Inflammatory macrophage treated with lipopolysaccharide for 4 hours (primary cell): ENCODE measurements around the gene CPPED1.

ENCODE experiments used
- DNase-seq: peaks from one replicate; pipeline ENCODE4 v3.0.0-alpha.2; 2020

The CPPED1 gene

DNA sequence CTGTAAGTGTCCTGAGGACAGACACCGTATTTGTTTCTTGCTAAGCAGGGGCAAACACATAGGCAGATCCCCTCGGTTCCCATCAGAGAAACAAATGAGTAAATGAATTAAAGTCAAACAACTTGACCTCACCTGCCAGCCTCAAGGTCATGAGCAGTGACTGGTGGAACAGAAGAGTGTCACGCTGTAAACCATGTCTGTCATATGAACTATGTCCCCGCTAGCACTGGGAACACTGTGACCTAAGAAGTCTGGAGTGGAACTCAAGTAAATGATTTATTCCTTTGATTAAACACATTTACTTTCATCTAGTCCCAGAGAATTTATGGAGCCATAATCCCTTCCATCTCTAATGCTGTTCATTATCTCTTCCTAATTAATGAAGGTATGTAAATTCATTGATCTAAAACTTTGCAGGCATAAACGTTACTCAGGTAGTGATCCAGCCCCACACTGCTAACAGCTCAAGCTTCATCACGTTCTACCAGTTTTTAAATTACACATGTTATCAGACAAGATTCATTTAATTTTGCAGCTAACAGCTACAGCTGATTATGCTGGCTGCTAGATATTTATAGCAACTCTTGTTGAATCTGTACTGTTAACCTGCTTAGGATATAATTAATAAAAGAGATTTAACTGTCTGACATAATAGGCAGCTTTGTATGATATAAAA is 38.7 kb downstream of the CPPED1 start:
- no peak for DNase-seq

- no peak for DNase-seq
Observed at GRCh38 chr16:12763517-12763916, 40.2 kb downstream of the CPPED1 start.

DNA sequence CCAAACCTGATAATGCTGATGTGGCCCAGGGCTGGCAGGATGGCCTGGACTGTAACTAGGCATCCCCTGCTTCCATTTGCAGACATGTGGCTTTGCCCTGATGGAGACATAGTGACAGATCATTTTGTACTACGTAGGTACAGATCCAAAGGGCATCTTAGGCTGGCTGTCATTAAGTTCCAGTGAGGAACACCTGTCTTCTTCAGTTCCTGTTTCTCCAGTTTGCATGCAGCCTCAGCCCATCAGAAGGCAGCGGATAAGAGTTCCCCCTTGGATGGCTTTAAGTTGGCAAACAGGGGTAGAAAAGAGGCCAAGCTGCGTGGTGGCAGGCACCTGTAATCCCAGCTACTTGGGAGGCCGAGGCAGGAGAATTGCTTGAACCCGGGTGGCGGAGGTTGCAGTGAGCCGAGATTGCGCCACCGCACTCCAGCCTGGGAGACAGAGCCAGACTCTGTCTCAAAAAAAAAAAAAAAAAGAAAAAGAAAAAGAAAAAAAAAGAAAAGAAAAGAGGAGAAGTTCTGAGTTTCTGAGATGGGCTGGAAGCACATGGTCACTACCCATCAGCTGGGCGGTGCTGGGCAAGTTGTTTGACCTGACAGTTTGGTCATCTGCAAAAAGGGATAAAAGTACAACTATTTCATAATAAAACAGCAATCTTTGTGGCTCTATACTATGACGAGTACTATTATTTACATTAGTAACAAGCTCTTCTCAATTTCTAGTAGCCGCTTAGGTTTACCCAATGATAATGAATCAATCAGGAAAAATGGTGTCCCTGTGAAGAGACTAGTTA is 42.7 kb downstream of the CPPED1 start:
- DNase-seq = no peak

DNA sequence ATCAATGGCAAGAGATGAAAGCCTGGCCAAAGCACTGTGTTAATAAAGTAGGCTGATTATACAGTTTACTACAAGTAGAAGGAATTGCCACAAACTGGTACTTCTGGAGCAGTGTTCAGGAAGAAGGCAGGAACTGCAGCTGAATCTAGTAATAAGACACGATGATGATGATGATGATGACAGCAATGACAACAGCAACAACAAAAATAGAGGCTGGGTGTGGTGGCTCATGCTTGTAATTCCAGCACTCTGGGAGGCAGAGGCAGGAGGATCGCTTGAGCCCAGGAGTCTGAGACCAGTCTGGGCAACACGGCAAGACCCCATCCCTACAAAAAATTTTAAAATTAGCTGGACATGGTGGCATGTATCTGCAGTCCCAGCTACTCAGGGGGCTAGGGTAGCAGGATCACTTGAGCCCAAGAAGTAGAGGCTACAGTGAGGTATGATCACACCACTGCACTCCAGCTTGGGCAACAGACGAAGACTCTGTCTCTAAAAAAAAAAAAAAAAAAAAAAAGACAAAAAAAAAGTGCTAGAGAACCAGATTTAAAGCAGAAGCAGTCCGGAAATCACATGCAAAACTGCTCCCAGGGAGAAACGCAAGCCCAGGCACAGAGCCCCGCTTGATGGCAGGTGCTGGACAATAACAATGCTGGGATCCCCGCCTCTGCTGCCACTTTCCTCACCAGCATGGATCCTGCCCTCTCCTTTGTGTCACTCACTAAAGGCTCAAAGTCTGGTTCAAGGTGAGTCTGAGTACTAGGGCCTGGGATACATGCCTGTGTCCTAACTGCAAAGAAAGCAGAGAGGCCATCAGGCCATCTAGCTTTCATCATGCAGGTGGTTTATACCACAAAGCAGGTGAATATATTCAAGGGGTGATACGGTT is 44.8 kb downstream of the CPPED1 start:
- no peak for DNase-seq

DNA sequence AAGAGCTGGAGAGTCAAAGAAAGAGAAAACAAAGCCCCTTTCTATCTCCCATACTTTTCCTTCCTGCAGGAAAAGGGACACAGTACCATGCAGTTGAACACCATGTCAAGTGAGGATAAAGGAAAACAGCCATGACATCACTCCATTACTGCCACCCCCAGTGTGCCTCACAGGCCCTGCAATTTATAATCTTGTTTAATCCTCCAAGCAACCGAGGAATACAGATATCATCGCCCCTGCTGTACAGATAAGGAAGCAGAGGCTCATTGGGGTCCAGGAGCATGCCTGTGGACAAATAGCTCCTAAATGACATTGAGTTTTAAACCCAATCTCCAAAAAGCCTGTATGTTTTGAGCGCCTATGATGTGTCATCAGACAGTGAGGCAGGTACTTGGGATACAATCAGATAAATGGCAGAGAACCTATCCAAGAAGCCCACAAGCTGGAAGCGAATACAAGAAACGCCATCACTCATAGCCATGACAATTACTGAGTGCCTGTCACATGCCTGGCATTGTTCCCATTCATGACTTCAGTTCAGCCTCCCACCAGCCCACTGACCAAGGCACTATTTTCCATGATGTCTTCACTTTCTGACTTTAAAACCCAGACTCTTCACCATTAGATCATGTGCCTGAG is 45.5 kb downstream of the CPPED1 start:
- peak; percentile 65 for DNase-seq

DNA sequence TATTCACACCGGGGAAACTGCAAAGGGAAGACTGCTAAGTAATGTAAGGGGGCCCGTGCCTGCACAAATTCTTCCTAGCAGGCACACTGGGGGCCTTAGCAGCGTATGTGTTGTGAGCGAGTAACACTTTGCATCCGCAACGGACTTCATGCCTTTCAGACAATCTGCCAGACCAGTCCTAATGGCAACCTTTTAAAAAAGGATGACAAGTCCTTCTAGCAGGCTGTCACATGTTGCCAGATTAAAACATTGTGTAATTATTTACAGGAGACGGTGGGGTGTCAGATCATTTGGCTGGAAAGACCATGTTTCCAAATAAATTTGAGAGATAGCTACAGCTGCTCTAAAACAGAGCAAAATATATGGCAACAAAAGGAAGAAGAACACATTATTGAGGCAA is 46.1 kb downstream of the CPPED1 start:
- no peak for DNase-seq

DNA sequence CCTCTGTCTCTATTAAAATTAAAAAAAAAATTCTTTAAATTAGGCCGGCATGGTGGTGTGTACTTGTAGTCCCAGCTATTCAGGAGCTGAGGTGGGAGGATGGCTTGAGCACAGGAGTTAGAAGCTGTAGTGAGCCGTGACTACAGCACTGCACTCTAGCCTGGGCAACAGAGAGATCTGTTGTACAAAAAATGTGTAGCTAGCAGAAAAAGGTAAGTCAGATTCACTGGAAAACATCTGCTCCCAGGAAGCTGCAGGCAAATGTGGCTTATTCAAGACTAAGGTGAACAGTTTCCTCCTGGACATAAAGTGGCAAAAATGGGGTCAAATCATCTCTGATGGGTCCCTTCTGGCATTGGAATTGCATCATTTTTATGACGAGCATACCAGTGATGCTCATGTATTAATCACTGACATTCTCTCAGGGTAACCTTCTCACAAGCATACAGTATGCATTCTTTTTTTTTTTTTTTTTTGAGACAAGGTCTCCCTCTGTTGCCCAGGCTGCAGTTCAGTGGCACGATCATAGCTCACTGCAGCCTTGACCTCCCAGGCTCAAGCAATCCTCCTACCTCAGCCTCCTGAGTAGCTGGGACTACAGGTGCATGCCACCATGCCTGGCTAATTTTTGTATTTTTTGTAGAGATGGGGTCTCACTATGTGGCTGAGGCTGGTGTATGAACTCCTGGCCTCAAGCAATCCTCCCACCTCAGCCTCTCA is 48.7 kb downstream of the CPPED1 start:
- no peak for DNase-seq

- DNase-seq = no peak
Observed at GRCh38 chr16:12753203-12754023, 50.3 kb downstream of the CPPED1 start.

DNA sequence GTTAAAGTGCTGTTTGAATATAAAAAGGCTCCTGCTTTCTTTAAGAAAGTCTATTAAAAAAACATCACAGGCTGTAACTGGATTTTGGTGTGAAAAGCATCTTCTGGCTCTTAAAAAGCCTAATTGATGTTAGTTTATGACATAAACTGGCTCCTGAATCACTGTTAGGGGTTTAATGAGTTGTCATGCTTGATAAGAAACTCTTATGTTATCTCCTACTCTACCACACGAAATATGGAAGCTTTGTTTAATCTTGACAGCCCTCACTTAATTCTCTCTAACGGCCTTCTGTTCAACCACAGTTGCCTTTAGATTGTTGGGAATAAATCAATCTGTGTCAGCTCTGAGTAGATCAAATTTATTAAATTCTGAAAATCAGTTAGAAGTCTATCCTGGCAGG is 51.5 kb downstream of the CPPED1 start:
- DNase-seq = no peak

GRCh38 chr16:12750554-12750918 is 53.2 kb downstream of the CPPED1 start:
- DNase-seq = no peak

DNA sequence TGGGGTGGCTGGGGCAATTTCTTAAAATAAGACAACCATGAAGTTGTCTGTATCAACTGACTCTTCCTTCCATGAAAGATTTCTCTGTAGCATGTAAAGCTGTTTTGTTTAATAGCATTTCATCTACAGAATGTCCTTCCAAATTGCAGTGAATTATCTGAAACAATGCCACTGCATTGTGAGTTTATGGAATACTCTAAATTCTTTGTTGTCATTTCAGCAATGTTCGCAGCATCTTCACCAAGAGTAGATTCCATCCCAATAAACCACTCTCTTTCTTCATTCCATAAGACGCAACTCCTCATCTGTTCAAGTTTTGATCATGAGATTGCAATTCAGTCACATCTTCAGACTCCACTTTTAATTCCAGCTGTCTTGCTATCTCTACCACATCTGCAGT is 54.6 kb downstream of the CPPED1 start:
- no peak for DNase-seq

GRCh38 chr16:12747827-12748226 is 55.9 kb downstream of the CPPED1 start:
- no peak for DNase-seq

- no peak for DNase-seq
Observed at GRCh38 chr16:12747261-12747660, 56.4 kb downstream of the CPPED1 start.

DNA sequence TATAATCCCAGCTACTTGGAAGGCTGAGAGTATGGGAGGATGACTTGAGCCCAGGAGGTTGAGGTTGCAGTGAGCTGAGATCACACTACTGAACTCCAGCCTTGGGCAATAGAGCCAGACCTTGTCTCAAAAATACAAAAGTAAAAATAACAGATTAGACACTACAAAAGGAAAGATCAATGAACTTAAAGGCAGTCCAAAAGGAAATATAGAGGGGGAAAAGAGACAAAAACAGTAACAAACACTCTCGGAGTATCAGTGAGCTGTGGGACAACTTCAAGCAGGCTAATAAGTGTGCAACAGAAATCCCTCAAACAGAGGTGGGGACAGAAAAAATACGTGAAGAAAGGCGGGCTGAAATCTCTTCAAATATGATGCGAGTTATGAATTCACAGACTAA is 58.8 kb downstream of the CPPED1 start:
- DNase-seq = no peak

GRCh38 chr16:12742741-12743140 is 60.9 kb downstream of the CPPED1 start:
- peak; percentile 65 for DNase-seq

GRCh38 chr16:12740986-12741610 is 62.6 kb downstream of the CPPED1 start:
- no peak for DNase-seq

DNA sequence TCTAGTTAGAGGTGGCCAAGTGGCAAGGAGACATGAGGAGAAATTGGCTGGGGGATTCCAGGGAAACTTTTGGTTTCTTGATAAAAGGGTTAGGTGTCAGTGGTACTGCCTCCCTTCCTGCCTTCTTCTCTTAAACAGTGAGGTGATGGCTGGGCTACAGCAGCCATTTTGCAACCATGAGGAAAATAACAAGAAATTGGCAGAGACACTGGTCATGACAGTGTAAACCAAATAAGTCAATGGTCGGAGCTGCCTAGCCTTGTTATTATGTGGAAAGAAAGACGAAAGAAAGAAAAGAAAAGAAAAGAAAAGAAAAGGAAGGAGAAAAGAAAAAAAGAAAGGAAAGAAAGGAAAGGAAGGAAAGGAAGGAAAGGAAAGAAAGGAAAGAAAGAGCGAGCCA is 63.9 kb downstream of the CPPED1 start:
- no peak for DNase-seq

GRCh38 chr16:12737563-12737962 is 66.1 kb downstream of the CPPED1 start:
- DNase-seq = no peak

DNA sequence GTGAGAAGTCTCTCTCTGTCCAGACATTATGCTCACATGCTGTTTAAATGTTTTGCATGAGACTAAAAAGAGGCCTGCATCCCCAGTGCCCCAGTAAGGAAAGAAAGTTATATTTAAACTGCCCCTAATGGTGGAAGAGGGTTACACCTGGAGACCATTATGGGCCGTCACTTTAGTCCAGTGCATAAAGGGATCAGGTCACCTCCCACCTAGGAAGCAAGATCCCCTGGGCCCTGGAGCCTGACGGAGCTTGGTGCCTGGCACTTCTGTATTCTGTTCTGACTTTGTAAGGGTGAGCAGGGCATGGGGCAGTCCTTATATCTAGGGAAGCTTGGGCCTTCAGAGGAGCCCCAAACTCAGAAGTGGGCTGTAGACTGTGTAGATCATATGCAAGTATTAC is 67.9 kb downstream of the CPPED1 start:
- no peak for DNase-seq

DNA sequence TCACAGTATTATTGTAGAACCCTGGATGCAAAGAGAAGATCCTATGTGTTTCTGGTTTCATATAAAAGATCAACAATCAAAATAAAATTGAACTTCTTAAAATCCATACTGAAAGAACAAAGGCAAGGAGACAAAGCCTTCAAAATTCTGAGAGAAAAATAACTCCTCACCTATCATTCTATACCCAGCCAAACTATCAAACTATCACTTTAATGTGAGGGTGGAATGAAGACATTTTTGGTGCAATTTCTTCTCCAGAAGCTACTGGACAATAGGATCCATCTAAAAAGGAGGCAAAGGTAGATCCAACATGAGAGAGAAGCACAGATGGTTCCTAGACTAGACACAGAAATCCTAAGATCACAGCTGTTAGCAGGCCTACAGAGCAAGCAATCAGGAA is 71.1 kb downstream of the CPPED1 start:
- DNase-seq = no peak

DNA sequence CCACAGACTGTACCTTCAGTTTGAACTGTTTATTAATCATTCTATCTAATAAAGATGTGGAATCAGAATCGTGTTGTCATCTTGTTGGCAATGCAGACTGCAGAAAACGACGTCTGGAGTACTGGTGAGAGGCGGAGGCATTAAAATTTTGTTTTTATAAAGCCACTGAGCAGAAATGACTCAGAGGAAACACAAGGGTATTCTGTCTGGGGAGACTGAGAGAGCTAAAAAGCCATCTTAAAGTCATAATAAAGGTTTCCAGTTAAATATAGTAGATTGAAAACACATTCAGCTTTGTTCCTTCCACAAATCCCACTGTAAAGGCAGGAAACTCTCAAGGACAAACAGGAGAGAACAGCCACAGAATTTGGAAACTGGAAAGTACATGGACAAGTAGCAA is 74.2 kb downstream of the CPPED1 start:
- DNase-seq = no peak
